MM.1S (cell line): ENCODE measurements around the gene AHCY.
"Not testable (repeated sequence)": the region's sequence is repeated elsewhere in the genome, so short reads cannot be mapped to it uniquely, and the experiment has no call there.

ENCODE experiments used
- DNase-seq: peaks from one replicate; pipeline ENCODE4 v3.0.0-alpha.2; 2015
- H2AFZ ChIP-seq: fragments of 300-600 bp; sonication (generic); 2 replicates; pipeline ENCODE4 v1.6.0; 2016; ENCODE audit warnings: antibody characterized with exemption, low read length
- H3F3A ChIP-seq: fragments of 300-600 bp; sonication (generic); 2 replicates; pipeline ENCODE4 v1.6.1; 2016; ENCODE audit warnings: mild to moderate bottlenecking, antibody characterized with exemption, low read length, moderate library complexity, mixed read lengths; ENCODE audit not compliant: insufficient read depth
- H3K27ac ChIP-seq: fragments of 300-600 bp; sonication (generic); 2 replicates; pipeline ENCODE4 v1.5.1; 2016; ENCODE audit warnings: mild to moderate bottlenecking, low read length
- H3K27me3 ChIP-seq: fragments of 300-600 bp; sonication (generic); replicated peaks from 2 replicates; pipeline ENCODE4 v1.6.0; 2016; ENCODE audit warnings: low read length; ENCODE audit not compliant: insufficient read depth
- H3K36me3 ChIP-seq: fragments of 300-600 bp; sonication (generic); replicated peaks from 2 replicates; pipeline ENCODE4 v1.6.1; 2016; ENCODE audit warnings: mild to moderate bottlenecking, low read length, mixed read lengths; ENCODE audit not compliant: insufficient read depth
- H3K4me1 ChIP-seq: fragments of 300-600 bp; sonication (generic); 2 replicates; pipeline ENCODE4 v1.6.1; 2016; ENCODE audit warnings: low read length, mixed read lengths
- H3K4me2 ChIP-seq: fragments of 300-600 bp; sonication (generic); 2 replicates; pipeline ENCODE4 v1.6.0; 2016; ENCODE audit warnings: low read depth, low read length
- H3K4me3 ChIP-seq: fragments of 300-600 bp; sonication (generic); 2 replicates; pipeline ENCODE4 v1.5.1; 2016; ENCODE audit warnings: low read length, mixed read lengths
- H3K79me2 ChIP-seq: fragments of 300-600 bp; sonication (generic); 2 replicates; pipeline ENCODE4 v1.6.1; 2016; ENCODE audit warnings: mixed run types, low read length, mixed read lengths
- H3K9ac ChIP-seq: fragments of 300-600 bp; sonication (generic); 2 replicates; pipeline ENCODE4 v1.6.1; 2016; ENCODE audit warnings: low read length, mixed read lengths
- H3K9me2 ChIP-seq: fragments of 300-600 bp; sonication (generic); replicated peaks from 2 replicates; pipeline ENCODE4 v1.6.1; 2016; ENCODE audit warnings: mild to moderate bottlenecking, low read length, mixed read lengths; ENCODE audit not compliant: insufficient read depth
- H3K9me3 ChIP-seq: fragments of 300-600 bp; sonication (generic); replicated peaks from 2 replicates; pipeline ENCODE4 v1.6.1; 2016; ENCODE audit warnings: mild to moderate bottlenecking, low read length, mixed read lengths; ENCODE audit not compliant: insufficient read depth
- H4K20me1 ChIP-seq: fragments of 300-600 bp; sonication (generic); 2 replicates; pipeline ENCODE4 v1.6.1; 2016; ENCODE audit warnings: mild to moderate bottlenecking, low read length, moderate library complexity, mixed read lengths; ENCODE audit not compliant: insufficient read depth
- CTCF ChIP-seq: fragments of 300-600 bp; sonication (generic); IDR thresholded peaks from 2 replicates; pipeline ENCODE4 v1.5.1; 2016; ENCODE audit warnings: antibody characterized with exemption, low read length, mixed read lengths
- EZH2 ChIP-seq: fragments of 300-600 bp; sonication (generic); optimal IDR thresholded peaks from 2 replicates; pipeline ENCODE3; 2017; ENCODE audit warnings: low read depth, mild to moderate bottlenecking, antibody characterized with exemption, low read length, mixed read lengths
- EZH2phosphoT487 ChIP-seq: fragments of 300-600 bp; sonication (generic); IDR thresholded peaks from 2 replicates; pipeline ENCODE4 v1.6.1; 2018; ENCODE audit warnings: antibody characterized with exemption, low read length

AHCY gene

GRCh38 chr20:34333786-34334185, 30.6 kb upstream of the AHCY start:
- no peak for TF ChIP-seq EZH2phosphoT487
- TF ChIP-seq EZH2 = no peak
- no peak for TF ChIP-seq CTCF
- Histone ChIP-seq H3K9me2 (no peaks in the 10 kb centered on the region), H3K79me2 (no peaks in the 10 kb centered on the region), H3K4me1 (no peaks in the 10 kb centered on the region), H3K9me3 (no peaks in the 10 kb centered on the region), H3K4me2 (no peak overlapping the region), H4K20me1 (no peaks in the 10 kb centered on the region), H3K27ac (no peak overlapping the region), H3K27me3 (no peaks in the 10 kb centered on the region), H3K4me3 (no peak overlapping the region), H3F3A (no peaks in the 10 kb centered on the region), H3K36me3 (no peaks in the 10 kb centered on the region), H2AFZ (no peak overlapping the region), H3K9ac (no peak overlapping the region)
- DNase-seq = no peak

GRCh38 chr20:34332262-34332920, 29.2 kb upstream of the AHCY start:
- Histone ChIP-seq H3K4me2 (no peak overlapping the region), H4K20me1 (no peaks in the 10 kb centered on the region), H3K9me3 (no peaks in the 10 kb centered on the region), H3F3A (no peaks in the 10 kb centered on the region), H3K27me3 (no peaks in the 10 kb centered on the region), H2AFZ (no peak overlapping the region), H3K4me1 (no peaks in the 10 kb centered on the region), H3K9me2 (no peaks in the 10 kb centered on the region), H3K79me2 (no peaks in the 10 kb centered on the region), H3K27ac (no peak overlapping the region), H3K9ac (no peak overlapping the region), H3K36me3 (no peaks in the 10 kb centered on the region), H3K4me3 (no peak overlapping the region)
- no peak for DNase-seq
- TF ChIP-seq CTCF (no peak), EZH2phosphoT487 (no peak), EZH2 (no peak)

GRCh38 chr20:34331838-34332237, 28.7 kb upstream of the AHCY start:
- TF ChIP-seq EZH2 (no peak), EZH2phosphoT487 (no peak), CTCF (no peak)
- no peak overlapping the region for H3K9ac ChIP-seq
- H3K4me2 ChIP-seq = no peak overlapping the region
- H3K9me2 ChIP-seq = no peaks in the 10 kb centered on the region
- no peaks in the 10 kb centered on the region for H3K4me1 ChIP-seq
- DNase-seq = no peak
- no peaks in the 10 kb centered on the region for H3K36me3 ChIP-seq
- H3K27me3 ChIP-seq = no peaks in the 10 kb centered on the region
- H3K27ac ChIP-seq = no peak overlapping the region
- H3K79me2 ChIP-seq = no peaks in the 10 kb centered on the region
- H2AFZ ChIP-seq = no peak overlapping the region
- H4K20me1 ChIP-seq = no peaks in the 10 kb centered on the region
- H3K9me3 ChIP-seq = no peaks in the 10 kb centered on the region
- no peak overlapping the region for H3K4me3 ChIP-seq
- H3F3A ChIP-seq = no peaks in the 10 kb centered on the region

GRCh38 chr20:34330861-34331544, 27.8 kb upstream of the AHCY start:
- H3K9me2 ChIP-seq, H3K4me2 ChIP-seq, H3K79me2 ChIP-seq: not testable (repeated sequence)

More at GRCh38 chr20:34330861-34331544, 27.8 kb upstream of the AHCY start:
- not testable (repeated sequence) for H3K9me3 ChIP-seq, H3K4me1 ChIP-seq, DNase-seq, H3K4me3 ChIP-seq, H3F3A ChIP-seq, H3K27ac ChIP-seq, H4K20me1 ChIP-seq, H3K27me3 ChIP-seq, H3K9ac ChIP-seq, H3K36me3 ChIP-seq, H2AFZ ChIP-seq
